SK-N-SH treated with all-trans-retinoic acid at 6 μM for 48 hours (cell line): Measurements from ENCODE around the gene KRT38.

Experiments
- ISL1 ChIP-seq: fragments of 250-450 bp; sonication (Bioruptor Pico); IDR thresholded peaks from 2 replicates; pipeline ENCODE4 v2.1.2; 2022; ENCODE audit warnings: mild to moderate bottlenecking, moderate library complexity
- OSR1 ChIP-seq: fragments of 250-450 bp; sonication (Bioruptor Pico); IDR thresholded peaks from 2 replicates; pipeline ENCODE4 v1.8.0; 2022; ENCODE audit warnings: moderate library complexity, mild to moderate bottlenecking, inconsistent platforms
- PATZ1 ChIP-seq: fragments of 250-450 bp; sonication (Bioruptor Pico); IDR thresholded peaks from 2 replicates; pipeline ENCODE4 v1.8.0; 2020; ENCODE audit warnings: mild to moderate bottlenecking, moderate library complexity, borderline replicate concordance
- PPARA ChIP-seq: fragments of 250-450 bp; sonication (Bioruptor Pico); IDR thresholded peaks from 2 replicates; pipeline ENCODE4 v1.5.0; 2020; ENCODE audit warnings: mild to moderate bottlenecking, borderline replicate concordance
- TCF4 ChIP-seq: fragments of 250-450 bp; sonication (Bioruptor Pico); IDR thresholded peaks from 2 replicates; pipeline ENCODE4 v1.8.0; 2021; ENCODE audit warnings: mild to moderate bottlenecking, moderate library complexity, borderline replicate concordance
- TSHZ2 ChIP-seq: fragments of 250-450 bp; sonication (Bioruptor Pico); IDR thresholded peaks from 2 replicates; pipeline ENCODE4 v1.5.0; 2020; ENCODE audit warnings: mild to moderate bottlenecking, moderate library complexity
- ZFP3 ChIP-seq: fragments of 250-450 bp; sonication (Bioruptor Pico); IDR thresholded peaks from 2 replicates; pipeline ENCODE4 v1.5.0; 2020; ENCODE audit warnings: mild to moderate bottlenecking, moderate library complexity
- ZNF8 ChIP-seq: fragments of 450-650 bp; formaldehyde crosslinking; IDR thresholded peaks from 2 replicates; pipeline ENCODE4 v1.5.0; 2020; ENCODE audit warnings: mild to moderate bottlenecking, moderate library complexity

GRCh38 chr17:41433586-41433985, 7.2 kb downstream of the KRT38 start:
- TF ChIP-seq TCF4 (no peak), ZNF8 (CRISPR knock-in tag) (no peak), TSHZ2 (CRISPR knock-in tag) (no peak), PATZ1 (CRISPR knock-in tag) (no peak), PPARA (CRISPR knock-in tag) (no peak), ISL1 (CRISPR knock-in tag) (no peak), ZFP3 (CRISPR knock-in tag) (no peak), OSR1 (CRISPR knock-in tag) (no peak)
